HepG2 (cell line): ENCODE data around the gene CAD. TPM values are rescaled to one million over a fixed set of nuclear protein-coding genes. Genes with fewer than 3 reads are reported as not detected.

Experiments
- ATF7-NPFF ChIP-seq: sonication (generic); formaldehyde crosslinking; IDR thresholded peaks from 2 replicates; pipeline ENCODE4 v1.8.1; 2023; ENCODE audit warnings: mild to moderate bottlenecking, low read depth, missing genetic modification reagents, moderate library complexity
- ATM ChIP-seq: fragments of 450-650 bp; IDR thresholded peaks from 2 replicates; pipeline ENCODE4 v1.7.1; 2017; ENCODE audit warnings: mild to moderate bottlenecking, borderline replicate concordance
- BCL6 ChIP-seq: IDR thresholded peaks from 2 replicates; pipeline ENCODE4 v1.6.1; 2016; ENCODE audit warnings: missing genetic modification reagents, missing compliant biosample characterization
- CHD2 ChIP-seq: IDR thresholded peaks from 2 replicates; pipeline ENCODE4 v1.6.1; 2011; ENCODE audit warnings: low read depth, low read length, improper control_type of control experiment
- FIP1L1 ChIP-seq: fragments of 200-400 bp; formaldehyde crosslinking; IDR thresholded peaks from 2 replicates; pipeline ENCODE4 v1.6.1; 2018; ENCODE audit warnings: low read depth, mild to moderate bottlenecking, low read length, moderate library complexity, borderline replicate concordance; ENCODE audit not compliant: insufficient read depth
- FOXK2 ChIP-seq: fragments of 450-650 bp; IDR thresholded peaks from 2 replicates; pipeline ENCODE4 v1.6.1; 2016
- HOXA3 ChIP-seq: sonication (generic); formaldehyde crosslinking; IDR thresholded peaks from 2 replicates; pipeline ENCODE4 v1.5.0; 2020; ENCODE audit warnings: missing genetic modification reagents
- KMT2B ChIP-seq: IDR thresholded peaks from 2 replicates; pipeline ENCODE4 v1.6.1; 2016; ENCODE audit warnings: missing genetic modification reagents, missing compliant biosample characterization
- REXO4 ChIP-seq: sonication (generic); formaldehyde crosslinking; IDR thresholded peaks from 2 replicates; pipeline ENCODE4 v1.8.0; 2022; ENCODE audit warnings: missing genetic modification reagents, mild to moderate bottlenecking, borderline replicate concordance
- SMARCE1 ChIP-seq: fragments of 450-650 bp; IDR thresholded peaks from 2 replicates; pipeline ENCODE4 v1.6.1; 2017; ENCODE audit warnings: borderline replicate concordance
- STAG1 ChIP-seq: sonication (generic); formaldehyde crosslinking; IDR thresholded peaks from 2 replicates; pipeline ENCODE4 v1.4.0; 2020; ENCODE audit warnings: missing genetic modification reagents
- TARDBP ChIP-seq: sonication (generic); formaldehyde crosslinking; IDR thresholded peaks from 2 replicates; pipeline ENCODE4 v1.8.0; 2022; ENCODE audit warnings: mild to moderate bottlenecking, missing genetic modification reagents
- ZNF235 ChIP-seq: sonication (generic); formaldehyde crosslinking; IDR thresholded peaks from 2 replicates; pipeline ENCODE4 v1.8.1; 2023; ENCODE audit warnings: mild to moderate bottlenecking, missing genetic modification reagents, borderline replicate concordance
- ZNF430 ChIP-seq: sonication (generic); formaldehyde crosslinking; IDR thresholded peaks from 2 replicates; pipeline ENCODE4 v1.9.0; 2021; ENCODE audit warnings: mild to moderate bottlenecking, missing genetic modification reagents
- ZNF543 ChIP-seq: sonication (generic); formaldehyde crosslinking; IDR thresholded peaks from 2 replicates; pipeline ENCODE4 v1.4.0; 2020; ENCODE audit warnings: mild to moderate bottlenecking, missing genetic modification reagents
- polyA plus RNA-seq, 8 experiments: library from polyadenylated mRNA; depleted of rRNA in 3 of 8; stranded (reverse) in 7 of 8; unstranded in 1 of 8; fragments of >200 nt; fragmentation: Illumina TruSeq in 4 of 8; extraction: Trizol in 4 of 8; gene quantifications; 2 replicates each; pipeline versions ENCODE4 v1.2.1 to v1.2.3, GENCODE V29; 2011 to 2016; ENCODE audit warnings: low read depth in 4 of 8, missing spikeins in 1 of 8, mixed read lengths in 1 of 8; ENCODE audit not compliant: insufficient read depth in 1 of 8
- total RNA-seq, 5 experiments: library from RNA; depleted of rRNA; stranded (reverse); fragments of >200 nt; fragmentation: Illumina TruSeq; extraction: Trizol; gene quantifications; 2 replicates each; pipeline ENCODE4 v1.2.3, GENCODE V29; 2016; ENCODE audit warnings: low read depth in 1 of 5
- TF ChIP-seq, protein P1 (sequence below): sonication (generic); formaldehyde crosslinking; IDR thresholded peaks from 2 replicates; pipeline ENCODE4 v1.8.0; 2022; ENCODE audit warnings: missing genetic modification reagents, mild to moderate bottlenecking, borderline replicate concordance
- TF ChIP-seq, protein P2 (sequence below): fragments of 450-650 bp; IDR thresholded peaks from 2 replicates; pipeline ENCODE4 v1.6.1; 2016
- TF ChIP-seq, protein P3 (sequence below): sonication (generic); formaldehyde crosslinking; IDR thresholded peaks from 2 replicates; pipeline ENCODE4 v1.5.0; 2020; ENCODE audit warnings: mild to moderate bottlenecking, missing genetic modification reagents
- TF ChIP-seq, protein P4 (sequence below): sonication (generic); formaldehyde crosslinking; IDR thresholded peaks from 2 replicates; pipeline ENCODE4 v1.8.1; 2022; ENCODE audit warnings: low read depth, mild to moderate bottlenecking, missing genetic modification reagents
- TF ChIP-seq, protein P5 (sequence below): IDR thresholded peaks from 2 replicates; pipeline ENCODE4 v1.6.1; 2018; ENCODE audit warnings: missing genetic modification reagents

Gene CAD
- total and polyA plus RNA-seq, 2 of the 13 experiments (the other 11 are each of a cell fraction or from before 2014, with no cell fraction given): 21.7 to 37.0 TPM

DNA sequence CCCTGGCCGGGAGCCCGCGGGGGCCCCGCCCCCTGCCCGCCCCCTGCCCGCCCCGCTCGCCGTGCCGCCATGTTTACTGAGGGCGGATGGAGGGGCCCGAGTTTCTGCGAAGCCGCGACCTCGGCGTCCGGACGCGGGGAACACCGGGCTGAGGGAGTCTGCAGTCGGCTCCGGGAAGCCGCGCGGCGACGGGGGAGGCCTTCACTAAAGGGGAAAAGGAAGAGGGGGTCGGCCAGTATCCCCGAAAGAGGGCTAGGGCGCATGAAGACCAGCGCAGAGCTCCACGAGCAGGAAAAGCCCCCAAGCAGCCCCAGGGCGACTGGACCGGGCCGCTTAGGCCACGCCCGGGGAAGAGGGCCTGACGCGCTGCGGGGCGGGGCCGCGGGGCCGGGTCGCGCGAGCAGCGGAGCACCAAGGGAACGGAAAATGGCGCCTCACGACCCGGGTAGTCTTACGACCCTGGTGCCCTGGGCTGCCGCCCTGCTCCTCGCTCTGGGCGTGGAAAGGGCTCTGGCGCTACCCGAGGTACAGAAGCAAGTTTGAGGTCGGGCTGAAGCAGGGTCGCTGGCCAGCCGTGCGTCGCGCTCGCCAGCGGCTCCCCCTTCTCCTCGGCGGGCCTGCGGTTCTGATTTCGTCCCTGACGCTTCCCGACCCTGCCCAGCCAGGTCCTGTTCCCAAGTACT is 5.1 kb upstream of the CAD start, which contains the start of the genes ATRAID and SLC5A6 (continued):
- no peak for TF ChIP-seq FIP1L1
- TF ChIP-seq ZNF543 (CRISPR knock-in tag): peak; percentile 52; the same call in 1 of the 2 replicates
- no peak for TF ChIP-seq ZNF235 (CRISPR knock-in tag)
- TF ChIP-seq, protein P1, sequence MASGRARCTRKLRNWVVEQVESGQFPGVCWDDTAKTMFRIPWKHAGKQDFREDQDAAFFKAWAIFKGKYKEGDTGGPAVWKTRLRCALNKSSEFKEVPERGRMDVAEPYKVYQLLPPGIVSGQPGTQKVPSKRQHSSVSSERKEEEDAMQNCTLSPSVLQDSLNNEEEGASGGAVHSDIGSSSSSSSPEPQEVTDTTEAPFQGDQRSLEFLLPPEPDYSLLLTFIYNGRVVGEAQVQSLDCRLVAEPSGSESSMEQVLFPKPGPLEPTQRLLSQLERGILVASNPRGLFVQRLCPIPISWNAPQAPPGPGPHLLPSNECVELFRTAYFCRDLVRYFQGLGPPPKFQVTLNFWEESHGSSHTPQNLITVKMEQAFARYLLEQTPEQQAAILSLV (CRISPR knock-in tag): no peak; the same call in 1 of the 2 replicates
- no peak for TF ChIP-seq SMARCE1
- 0 out of 2 replicates have a peak, but pooled peaks have one; percentile 22 for TF ChIP-seq BCL6 (CRISPR knock-in tag)
- TF ChIP-seq, protein P2, sequence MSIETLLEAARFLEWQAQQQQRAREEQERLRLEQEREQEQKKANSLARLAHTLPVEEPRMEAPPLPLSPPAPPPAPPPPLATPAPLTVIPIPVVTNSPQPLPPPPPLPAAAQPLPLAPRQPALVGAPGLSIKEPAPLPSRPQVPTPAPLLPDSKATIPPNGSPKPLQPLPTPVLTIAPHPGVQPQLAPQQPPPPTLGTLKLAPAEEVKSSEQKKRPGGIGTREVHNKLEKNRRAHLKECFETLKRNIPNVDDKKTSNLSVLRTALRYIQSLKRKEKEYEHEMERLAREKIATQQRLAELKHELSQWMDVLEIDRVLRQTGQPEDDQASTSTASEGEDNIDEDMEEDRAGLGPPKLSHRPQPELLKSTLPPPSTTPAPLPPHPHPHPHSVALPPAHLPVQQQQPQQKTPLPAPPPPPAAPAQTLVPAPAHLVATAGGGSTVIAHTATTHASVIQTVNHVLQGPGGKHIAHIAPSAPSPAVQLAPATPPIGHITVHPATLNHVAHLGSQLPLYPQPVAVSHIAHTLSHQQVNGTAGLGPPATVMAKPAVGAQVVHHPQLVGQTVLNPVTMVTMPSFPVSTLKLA: peak; percentile 59
- peak; percentile 95 for TF ChIP-seq HOXA3 (CRISPR knock-in tag)
- TF ChIP-seq, protein P3, sequence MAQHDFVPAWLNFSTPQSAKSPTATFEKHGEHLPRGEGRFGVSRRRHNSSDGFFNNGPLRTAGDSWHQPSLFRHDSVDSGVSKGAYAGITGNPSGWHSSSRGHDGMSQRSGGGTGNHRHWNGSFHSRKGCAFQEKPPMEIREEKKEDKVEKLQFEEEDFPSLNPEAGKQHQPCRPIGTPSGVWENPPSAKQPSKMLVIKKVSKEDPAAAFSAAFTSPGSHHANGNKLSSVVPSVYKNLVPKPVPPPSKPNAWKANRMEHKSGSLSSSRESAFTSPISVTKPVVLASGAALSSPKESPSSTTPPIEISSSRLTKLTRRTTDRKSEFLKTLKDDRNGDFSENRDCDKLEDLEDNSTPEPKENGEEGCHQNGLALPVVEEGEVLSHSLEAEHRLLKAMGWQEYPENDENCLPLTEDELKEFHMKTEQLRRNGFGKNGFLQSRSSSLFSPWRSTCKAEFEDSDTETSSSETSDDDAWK (CRISPR knock-in tag): no peak
- peak; percentile 78; the same call in 1 of the 2 replicates for TF ChIP-seq CHD2
- peak; percentile 56 for TF ChIP-seq ATF7-NPFF (CRISPR knock-in tag)
- no peak for TF ChIP-seq ATM
- TF ChIP-seq, protein P4, sequence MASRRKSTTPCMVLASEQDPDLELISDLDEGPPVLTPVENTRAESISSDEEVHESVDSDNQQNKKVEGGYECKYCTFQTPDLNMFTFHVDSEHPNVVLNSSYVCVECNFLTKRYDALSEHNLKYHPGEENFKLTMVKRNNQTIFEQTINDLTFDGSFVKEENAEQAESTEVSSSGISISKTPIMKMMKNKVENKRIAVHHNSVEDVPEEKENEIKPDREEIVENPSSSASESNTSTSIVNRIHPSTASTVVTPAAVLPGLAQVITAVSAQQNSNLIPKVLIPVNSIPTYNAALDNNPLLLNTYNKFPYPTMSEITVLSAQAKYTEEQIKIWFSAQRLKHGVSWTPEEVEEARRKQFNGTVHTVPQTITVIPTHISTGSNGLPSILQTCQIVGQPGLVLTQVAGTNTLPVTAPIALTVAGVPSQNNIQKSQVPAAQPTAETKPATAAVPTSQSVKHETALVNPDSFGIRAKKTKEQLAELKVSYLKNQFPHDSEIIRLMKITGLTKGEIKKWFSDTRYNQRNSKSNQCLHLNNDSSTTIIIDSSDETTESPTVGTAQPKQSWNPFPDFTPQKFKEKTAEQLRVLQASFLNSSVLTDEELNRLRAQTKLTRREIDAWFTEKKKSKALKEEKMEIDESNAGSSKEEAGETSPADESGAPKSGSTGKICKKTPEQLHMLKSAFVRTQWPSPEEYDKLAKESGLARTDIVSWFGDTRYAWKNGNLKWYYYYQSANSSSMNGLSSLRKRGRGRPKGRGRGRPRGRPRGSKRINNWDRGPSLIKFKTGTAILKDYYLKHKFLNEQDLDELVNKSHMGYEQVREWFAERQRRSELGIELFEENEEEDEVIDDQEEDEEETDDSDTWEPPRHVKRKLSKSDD (CRISPR knock-in tag): peak; percentile 93
- no peak; the same call in 1 of the 2 replicates for TF ChIP-seq FOXK2
- peak; percentile 74; the same call in 1 of the 2 replicates for TF ChIP-seq ZNF430 (CRISPR knock-in tag)
- TF ChIP-seq STAG1 (CRISPR knock-in tag): peak; percentile 3; the same call in 1 of the 2 replicates
- TF ChIP-seq REXO4 (CRISPR knock-in tag): 0 out of 2 replicates have a peak, but pooled peaks have one; percentile 79
- TF ChIP-seq, protein P5, sequence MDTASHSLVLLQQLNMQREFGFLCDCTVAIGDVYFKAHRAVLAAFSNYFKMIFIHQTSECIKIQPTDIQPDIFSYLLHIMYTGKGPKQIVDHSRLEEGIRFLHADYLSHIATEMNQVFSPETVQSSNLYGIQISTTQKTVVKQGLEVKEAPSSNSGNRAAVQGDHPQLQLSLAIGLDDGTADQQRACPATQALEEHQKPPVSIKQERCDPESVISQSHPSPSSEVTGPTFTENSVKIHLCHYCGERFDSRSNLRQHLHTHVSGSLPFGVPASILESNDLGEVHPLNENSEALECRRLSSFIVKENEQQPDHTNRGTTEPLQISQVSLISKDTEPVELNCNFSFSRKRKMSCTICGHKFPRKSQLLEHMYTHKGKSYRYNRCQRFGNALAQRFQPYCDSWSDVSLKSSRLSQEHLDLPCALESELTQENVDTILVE (CRISPR knock-in tag): peak; percentile 69
- no peak for TF ChIP-seq KMT2B (CRISPR knock-in tag)
- peak; percentile 13; the same call in 1 of the 2 replicates for TF ChIP-seq TARDBP (CRISPR knock-in tag)
